DND-41 (cell line): ENCODE measurements around the gene SGSH.

Experiments used
- CTCF ChIP-seq: IDR thresholded peaks from 2 replicates; pipeline ENCODE4 v1.5.1; 2012; ENCODE audit warnings: borderline replicate concordance, low read length, moderate library complexity, mild to moderate bottlenecking; ENCODE audit not compliant: poor library complexity, severe bottlenecking; ENCODE audit errors: extremely low read depth
- EZH2 ChIP-seq: IDR thresholded peaks from 3 replicates; pipeline ENCODE4 v1.6.1; 2012; ENCODE audit warnings: borderline replicate concordance, low read depth, mild to moderate bottlenecking, moderate library complexity, low read length, inconsistent platforms; ENCODE audit not compliant: severe bottlenecking

- TF ChIP-seq CTCF (no peak), EZH2 (no peak)
These were observed 38.7 kb downstream of the SGSH start for GRCh38 chr17:80181431-80181830.
